ENCODE measurements around the gene IL19. TPM values are rescaled to one million over a fixed set of nuclear protein-coding genes. Genes with fewer than 3 reads are reported as not detected.

The IL19 gene
- total RNA-seq, 2 experiments from 2014 or later, result not detected

- no peak for TF ChIP-seq EZH2phosphoT487 (IDR thresholded peaks at IDR 0.05; ENCODE audit: borderline replicate concordance, low read depth, low read length)
- no peak for TF ChIP-seq CTCF (conservative IDR thresholded peaks at IDR 0.05; ENCODE audit: low read length)
These were observed 4.2 kb upstream of the IL19 start for GRCh38 chr1:206766251-206766856.

DNA sequence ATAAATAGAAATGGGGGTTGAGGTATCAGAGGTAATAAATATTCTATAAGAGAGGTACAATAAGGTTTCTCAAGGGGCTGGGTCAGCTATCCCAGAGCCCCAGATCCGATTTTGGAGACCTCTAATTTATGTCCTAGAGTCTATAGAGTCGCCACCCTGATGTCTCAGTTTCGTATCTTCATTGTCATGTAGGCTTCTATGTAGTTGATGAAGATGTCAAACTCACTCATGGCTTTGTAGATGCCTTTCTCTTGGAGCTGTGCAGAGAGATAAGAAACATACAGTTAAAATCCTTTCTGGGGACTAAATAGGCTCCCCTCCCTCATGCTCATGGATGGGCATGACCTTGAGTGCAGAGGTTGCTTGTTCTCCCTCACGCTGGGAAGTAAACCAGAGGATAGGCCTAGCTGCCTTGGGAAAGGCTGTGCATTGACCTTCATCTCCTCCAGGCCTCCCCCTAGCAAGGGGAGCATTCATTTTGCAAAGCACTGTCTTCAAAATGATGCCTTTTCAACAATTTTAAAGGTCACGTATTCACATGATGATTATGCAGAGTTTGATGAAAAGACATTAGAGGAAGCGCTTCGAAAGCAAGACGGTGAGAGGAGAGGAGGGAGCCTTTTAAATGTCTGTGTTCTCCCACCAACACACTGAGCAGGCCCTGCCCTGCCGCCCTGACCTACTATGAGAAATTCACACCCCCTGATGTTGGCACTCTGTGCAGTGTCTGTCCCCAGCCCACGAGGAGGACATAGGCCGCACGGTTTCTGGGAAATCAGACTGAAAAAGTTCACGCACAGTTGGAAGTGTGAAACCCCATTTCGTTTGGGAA is 1.9 kb upstream of the IL19 start:
- Histone ChIP-seq H3K27ac (ENCODE audit: low read depth, low read length, poor library complexity, severe bottlenecking) (no peak overlapping the region), H3K9me2 (ENCODE audit: insufficient read depth, low read length) (no peaks in the 10 kb centered on the region), H3K9me3 (ENCODE audit: low read length) (no peaks in the 10 kb centered on the region), H2AFZ (ENCODE audit: low read length) (no peak overlapping the region), H4K20me1 (ENCODE audit: insufficient read depth, low read length) (no peaks in the 10 kb centered on the region), H3K4me2 (ENCODE audit: low read length) (no peak overlapping the region), H3K4me1 (ENCODE audit: insufficient read depth, low read length, poor library complexity, severe bottlenecking) (peaks cover 20% of the 10 kb centered on the region), H3K79me2 (ENCODE audit: insufficient read depth, low read depth, low read length) (no peaks in the 10 kb centered on the region), H3K4me3 (ENCODE audit: low read depth, low read length, poor library complexity, severe bottlenecking) (no peak overlapping the region), H3K36me3 (ENCODE audit: insufficient read depth, low read length) (no peaks in the 10 kb centered on the region)
- ChIA-PET POLR2A (interaction anchor here (0.6 to 4.7 kb wide), 6 partner anchors 13 to 204 kb away, joined by 3 to 15 read pairs (median 4); no protein-coding TSS in a partner anchor), CTCF (ENCODE audit: unreplicated experiment) (interaction anchor here (0.8 kb wide), 1 partner anchor 8 kb away, joined by 3 read pairs; no protein-coding TSS in a partner anchor)
- no peak for TF ChIP-seq CTCF (conservative IDR thresholded peaks at IDR 0.05; ENCODE audit: low read length)
- TF ChIP-seq EZH2phosphoT487 (IDR thresholded peaks at IDR 0.05; ENCODE audit: borderline replicate concordance, low read depth, low read length), result no peak
- intact Hi-C loops (cut with micrococcal nuclease; ENCODE audit: unreplicated experiment), result no loop called here
- DNase-seq (ENCODE audit: low spot score), result no peak
- BruUV-seq (replicated peaks), result no TSS peak

More at GRCh38 chr1:206766251-206766856, 4.2 kb upstream of the IL19 start:
- no peak for DNase-seq (ENCODE audit: low spot score)
- Histone ChIP-seq H3K4me2 (ENCODE audit: low read length) (no peak overlapping the region), H3K9me2 (ENCODE audit: insufficient read depth, low read length) (no peaks in the 10 kb centered on the region), H3K79me2 (ENCODE audit: insufficient read depth, low read depth, low read length) (no peaks in the 10 kb centered on the region), H3K36me3 (ENCODE audit: insufficient read depth, low read length) (no peaks in the 10 kb centered on the region), H3K27ac (ENCODE audit: low read depth, low read length, poor library complexity, severe bottlenecking) (no peak overlapping the region), H3K4me3 (ENCODE audit: low read depth, low read length, poor library complexity, severe bottlenecking) (no peak overlapping the region), H3K4me1 (ENCODE audit: insufficient read depth, low read length, poor library complexity, severe bottlenecking) (peaks cover 9% of the 10 kb centered on the region), H3K9me3 (ENCODE audit: low read length) (no peaks in the 10 kb centered on the region), H4K20me1 (ENCODE audit: insufficient read depth, low read length) (no peaks in the 10 kb centered on the region), H2AFZ (ENCODE audit: low read length) (no peak overlapping the region)
- POLR2A ChIA-PET, result interaction anchor here (0.6 to 1.6 kb wide), 4 partner anchors 8 to 52 kb away, joined by 3 to 7 read pairs (median 4); no protein-coding TSS in a partner anchor
- no TSS peak for BruUV-seq (replicated peaks)
- CTCF ChIA-PET (ENCODE audit: unreplicated experiment), result no interaction called here
- intact Hi-C loops (cut with micrococcal nuclease; ENCODE audit: unreplicated experiment), result no loop called here

All from OCI-LY7 (cell line).